H1 (cell line): Measurements from ENCODE around the gene STRIT1. TPM values are rescaled to one million over a fixed set of nuclear protein-coding genes. Genes with fewer than 3 reads are reported as not detected.

ENCODE experiments used
- CTCF ChIA-PET: fragments of 300-600 bp; sonication (Branson Sonifier 250); formaldehyde crosslinking; loops from one replicate; lab custom pipeline; 2021; ENCODE audit not compliant: partially characterized antibody; lab: Charles Lee
- POLR2A ChIA-PET: fragments of 300-600 bp; sonication (Branson Sonifier 250); formaldehyde crosslinking; loops from one replicate; lab custom pipeline; 2021; ENCODE audit warnings: inconsistent platforms; ENCODE audit not compliant: partially characterized antibody; lab: Charles Lee
- DNase-seq, 2 experiments: peaks; one replicate each; pipeline versions ENCODE4 v3.0.0 to v3.0.0-alpha.2; 2010 to 2022; ENCODE audit warnings: low spot score in 2 of 2, low read depth in 1 of 2, mixed read lengths in 1 of 2
- FAIRE-seq: peaks from 2 replicates; lab custom pipeline; 2011; peaks lifted over from hg19 to GRCh38; lab: Jason Lieb, UNC
- H2AFZ ChIP-seq: 2 replicates; pipeline ENCODE4 v1.8.1; 2012; ENCODE audit warnings: low read length, inconsistent platforms
- H2AK5ac ChIP-seq: 2 replicates; pipeline ENCODE4 v1.6.1; 2013; ENCODE audit warnings: low read depth, low read length
- H2BK120ac ChIP-seq: replicated peaks from 2 replicates; pipeline ENCODE3; 2013; ENCODE audit warnings: low read depth, low read length, inconsistent platforms
- H2BK12ac ChIP-seq: 2 replicates; pipeline ENCODE4 v1.6.1; 2013; ENCODE audit warnings: low read depth, low read length
- H2BK15ac ChIP-seq: 2 replicates; pipeline ENCODE4 v1.6.1; 2013; ENCODE audit warnings: low read length
- H2BK20ac ChIP-seq: 2 replicates; pipeline ENCODE4 v1.6.1; 2013; ENCODE audit warnings: low read length
- H2BK5ac ChIP-seq: 2 replicates; pipeline ENCODE4 v1.6.1; 2013; ENCODE audit warnings: low read depth, low read length
- H3K14ac ChIP-seq: 2 replicates; pipeline ENCODE4 v1.6.1; 2013; ENCODE audit warnings: inconsistent platforms; ENCODE audit not compliant: insufficient read length
- H3K18ac ChIP-seq: 2 replicates; pipeline ENCODE4 v1.6.1; 2013; ENCODE audit warnings: low read length; ENCODE audit errors: extremely low read depth
- H3K23ac ChIP-seq: 2 replicates; pipeline ENCODE4 v1.6.1; 2013; ENCODE audit warnings: inconsistent platforms; ENCODE audit not compliant: insufficient read length
- H3K23me2 ChIP-seq: 2 replicates; pipeline ENCODE4 v1.6.1; 2013; ENCODE audit warnings: low read depth, low read length
- H3K27ac ChIP-seq: 2 replicates; pipeline ENCODE4 v1.6.1; 2011; ENCODE audit warnings: low read depth, low read length, inconsistent platforms
- H3K27me3 ChIP-seq, 4 experiments: replicated peaks in 1 of 4; 1 replicate in 1 of 4; 2 replicates in 3 of 4; pipeline versions ENCODE4 v1.6.1 to v1.8.1; 2011 to 2013; ENCODE audit warnings: low read length in 3 of 4, mild to moderate bottlenecking in 3 of 4, inconsistent platforms in 2 of 4, mixed read lengths in 2 of 4, moderate library complexity in 1 of 4; ENCODE audit not compliant: control insufficient read depth in 3 of 4, insufficient read depth in 3 of 4; ENCODE audit errors: extremely low read depth in 1 of 4
- H3K36me3 ChIP-seq, 4 experiments: 2 replicates each; pipeline versions ENCODE4 v1.6.1 to v1.8.1; 2011 to 2013; ENCODE audit warnings: mild to moderate bottlenecking in 4 of 4, low read length in 3 of 4, moderate library complexity in 2 of 4, control low read depth in 1 of 4, inconsistent platforms in 1 of 4; ENCODE audit not compliant: insufficient read depth in 4 of 4, control insufficient read depth in 2 of 4
- H3K4ac ChIP-seq: replicated peaks from 2 replicates; pipeline ENCODE3; 2013; ENCODE audit warnings: low read length, low read depth, mixed read lengths, inconsistent platforms; ENCODE audit not compliant: insufficient read length
- H3K4me1 ChIP-seq, 4 experiments: replicated peaks in 1 of 4; 1 replicate in 1 of 4; 2 replicates in 3 of 4; pipeline versions ENCODE4 v1.6.1 to v1.8.1; 2011 to 2013; ENCODE audit warnings: low read length in 3 of 4, inconsistent platforms in 2 of 4, mixed read lengths in 1 of 4; ENCODE audit not compliant: insufficient read depth in 4 of 4, control insufficient read depth in 3 of 4
- H3K4me2 ChIP-seq, 2 experiments: 2 replicates each; pipeline versions ENCODE4 v1.6.1 to v1.8.1; 2011 to 2013; ENCODE audit warnings: low read depth in 2 of 2, low read length in 2 of 2, control low read depth in 1 of 2, inconsistent platforms in 1 of 2, mild to moderate bottlenecking in 1 of 2; ENCODE audit not compliant: insufficient read depth in 1 of 2
- H3K4me3 ChIP-seq, 4 experiments: fragments of 200-600, 300-600 bp in 1 of 4; sonication (generic), shearing (Covaris generic), sonication (Bioruptor Twin) in 1 of 4; 2 replicates each; pipeline versions ENCODE4 v1.5.1 to v1.8.1; 2011 to 2016; ENCODE audit warnings: low read length in 4 of 4, low read depth in 3 of 4, control low read depth in 2 of 4, inconsistent platforms in 2 of 4, mild to moderate bottlenecking in 2 of 4, mixed read lengths in 1 of 4, moderate library complexity in 1 of 4; ENCODE audit not compliant: insufficient read depth in 2 of 4; ENCODE audit errors: extremely low read depth in 1 of 4
- H3K56ac ChIP-seq: replicated peaks from 2 replicates; pipeline ENCODE3; 2013; ENCODE audit warnings: low read depth, mild to moderate bottlenecking, mixed read lengths, low read length, inconsistent platforms; ENCODE audit not compliant: insufficient read length
- H3K79me1 ChIP-seq: 2 replicates; pipeline ENCODE4 v1.6.1; 2013; ENCODE audit warnings: low read depth, low read length, control low read depth
- H3K79me2 ChIP-seq, 2 experiments: 2 replicates each; pipeline versions ENCODE4 v1.6.1 to v1.8.1; 2012 to 2013; ENCODE audit warnings: low read length in 2 of 2, mild to moderate bottlenecking in 2 of 2, inconsistent platforms in 1 of 2; ENCODE audit not compliant: insufficient read depth in 2 of 2, control insufficient read depth in 1 of 2
- H3K9ac ChIP-seq, 4 experiments: replicated peaks in 1 of 4; 1 replicate in 1 of 4; 2 replicates in 3 of 4; pipeline versions ENCODE4 v1.6.1 to v1.8.1; 2011 to 2013; ENCODE audit warnings: low read depth in 3 of 4, low read length in 3 of 4, control low read depth in 2 of 4, mild to moderate bottlenecking in 2 of 4, moderate library complexity in 2 of 4, inconsistent platforms in 1 of 4; ENCODE audit errors: extremely low read depth in 1 of 4
- H3K9me3 ChIP-seq, 2 experiments: 2 replicates each; pipeline versions ENCODE4 v1.6.1 to v1.8.1; 2012 to 2013; ENCODE audit warnings: mild to moderate bottlenecking in 2 of 2, moderate library complexity in 2 of 2, control low read depth in 1 of 2, inconsistent platforms in 1 of 2, low read depth in 1 of 2, low read length in 1 of 2, mixed read lengths in 1 of 2; ENCODE audit not compliant: insufficient read depth in 2 of 2
- H4K20me1 ChIP-seq, 2 experiments: replicated peaks in 1 of 2; 2 replicates each; pipeline versions ENCODE3 to v1.8.1; 2011 to 2013; ENCODE audit warnings: inconsistent platforms in 2 of 2, low read length in 2 of 2, mild to moderate bottlenecking in 1 of 2; ENCODE audit not compliant: insufficient read depth in 2 of 2, control insufficient read depth in 1 of 2
- H4K5ac ChIP-seq: 2 replicates; pipeline ENCODE4 v1.6.1; 2013; ENCODE audit warnings: low read length, low read depth, mixed read lengths, inconsistent platforms; ENCODE audit not compliant: insufficient read length
- H4K8ac ChIP-seq: 2 replicates; pipeline ENCODE4 v1.8.0; 2013; ENCODE audit warnings: mild to moderate bottlenecking, moderate library complexity, low read length, inconsistent platforms; ENCODE audit not compliant: insufficient read depth; ENCODE audit errors: extremely low read depth
- H4K91ac ChIP-seq: replicated peaks from 2 replicates; pipeline ENCODE3; 2013; ENCODE audit warnings: low read length, mixed read lengths, inconsistent platforms; ENCODE audit not compliant: insufficient read length
- CEBPB ChIP-seq: IDR thresholded peaks from 2 replicates; pipeline ENCODE4 v1.6.1; 2012; ENCODE audit warnings: low read depth, low read length
- FOSL1 ChIP-seq: IDR thresholded peaks from 2 replicates; pipeline ENCODE4 v1.6.1; 2011; ENCODE audit warnings: mild to moderate bottlenecking, low read depth, low read length, moderate library complexity; ENCODE audit not compliant: insufficient read depth
- KDM4A ChIP-seq: IDR thresholded peaks from one replicate; pipeline ENCODE4 v1.7.1; 2012; ENCODE audit warnings: low read depth, mild to moderate bottlenecking, moderate library complexity, low read length, inconsistent platforms; ENCODE audit not compliant: severe bottlenecking
- NANOG ChIP-seq: IDR thresholded peaks from 2 replicates; pipeline ENCODE4 v1.6.1; 2011; ENCODE audit warnings: low read length, low read depth, mild to moderate bottlenecking, inconsistent platforms; ENCODE audit not compliant: insufficient read depth, poor library complexity, severe bottlenecking
- NRF1 ChIP-seq: IDR thresholded peaks from 2 replicates; pipeline ENCODE4 v1.6.1; 2011; ENCODE audit warnings: mild to moderate bottlenecking, low read depth, low read length, improper control_type of control experiment
- PHF8 ChIP-seq: fragments of 200-600 bp; sonication (generic); conservative IDR thresholded peaks from 2 replicates; pipeline ENCODE4 v1.7.1; 2012; ENCODE audit warnings: low read depth, mild to moderate bottlenecking, inconsistent platforms, low read length, moderate library complexity
- SIRT6 ChIP-seq: IDR thresholded peaks from one replicate; pipeline ENCODE4 v1.7.1; 2012; ENCODE audit warnings: low read length, inconsistent platforms
- SUZ12 ChIP-seq: fragments of 200-600 bp; sonication (generic); IDR thresholded peaks from 2 replicates; pipeline ENCODE4 v1.6.1; 2012; ENCODE audit warnings: mild to moderate bottlenecking, inconsistent platforms, low read length, moderate library complexity, mixed read lengths
- USF2 ChIP-seq: IDR thresholded peaks from 2 replicates; pipeline ENCODE4 v1.6.1; 2011; ENCODE audit warnings: low read length, improper control_type of control experiment
- YY1 ChIP-seq: IDR thresholded peaks from 2 replicates; pipeline ENCODE4 v1.6.1; 2011; ENCODE audit warnings: low read depth, mild to moderate bottlenecking, low read length
- WGBS, 2 experiments: shearing (Covaris generic) in 1 of 2; methylation state at CpG; one replicate each; pipeline versions ENCODE4 v1.1.6 to v1.1.7; 2013 to 2015; ENCODE audit warnings: low lambda C conversion rate in 2 of 2, mixed read lengths in 2 of 2, inconsistent platforms in 1 of 2, low coverage in 1 of 2, missing lambda C conversion rate in 1 of 2; ENCODE audit not compliant: insufficient replicate concordance in 2 of 2, insufficient coverage in 1 of 2, insufficient read length in 1 of 2; ENCODE audit errors: extremely low coverage in 1 of 2, missing lambda C conversion rate in 1 of 2; 5-methylcytosine and 5-hydroxymethylcytosine counted together
- polyA plus RNA-seq, 7 experiments: library from polyadenylated mRNA; depleted of rRNA in 3 of 7; stranded (reverse) in 5 of 7; unstranded in 2 of 7; fragments of >200 nt in 5 of 7; fragments of 200-250 nt in 2 of 7; gene quantifications; 1 replicate in 5 of 7; 2 replicates in 1 of 7; 4 replicates in 1 of 7; pipeline versions ENCODE4 v1.2.1 to v1.2.3, GENCODE V29; 2011 to 2013; ENCODE audit warnings: missing spikeins in 2 of 7, mixed read lengths in 2 of 7
- total RNA-seq: library from RNA; stranded (reverse); fragmentation: NEBNext Ultra II Directional; extraction: Animal tissue kit (Norgen Biotek cat#: 25700); gene quantifications from 2 replicates; pipeline ENCODE4 v1.2.1, GENCODE V29; 2021

Gene STRIT1
- total and polyA plus RNA-seq, 2 of the 8 experiments (the other 6 are each of a cell fraction or from before 2014, with no cell fraction given): 0.15 to 0.47 TPM

GRCh38 chr3:155331078-155331477 is 37.6 kb upstream of the STRIT1 start:
- Histone ChIP-seq H3K4ac (no peak overlapping the region), H3K9me3 (no peaks in the 10 kb centered on the region), H2AK5ac (no peak overlapping the region), H3K23ac (no peak overlapping the region), H2BK15ac (no peak overlapping the region), H3K36me3 (no peaks in the 10 kb centered on the region), H3K56ac (no peak overlapping the region), H3K27ac (no peak overlapping the region), H2BK20ac (no peak overlapping the region), H2AFZ (no peak overlapping the region), H2BK5ac (no peak overlapping the region), H3K9ac (no peak overlapping the region), H3K18ac (no peak overlapping the region), H3K4me3 (no peak overlapping the region), H3K79me2 (no peaks in the 10 kb centered on the region), H2BK12ac (no peak overlapping the region), H4K91ac (no peak overlapping the region), H4K8ac (no peak overlapping the region), H3K4me2 (no peak overlapping the region), H3K27me3 (no peaks in the 10 kb centered on the region), H2BK120ac (no peak overlapping the region), H3K79me1 (no peaks in the 10 kb centered on the region), H4K5ac (no peak overlapping the region), H3K4me1 (no peaks in the 10 kb centered on the region), H3K14ac (no peak overlapping the region), H4K20me1 (no peaks in the 10 kb centered on the region), H3K23me2 (no peaks in the 10 kb centered on the region; the same call in 1 of the 2 replicates)
- 94% methylated on average over 2 of the region's 2 CpGs; no CpG with 5 or more reads in 1 of the 2 experiments for WGBS, 2 experiments
- FAIRE-seq: no peak
- CTCF ChIA-PET: interaction anchor here (1.1 to 1.5 kb wide), 2 partner anchors 8 to 22 kb away, joined by 4 to 8 read pairs; no protein-coding TSS in a partner anchor
- POLR2A ChIA-PET: no interaction called here
- no peak for TF ChIP-seq SIRT6
- TF ChIP-seq USF2: no peak
- no peak for TF ChIP-seq YY1
- TF ChIP-seq PHF8: no peak
- TF ChIP-seq NRF1: no peak
- TF ChIP-seq NANOG: no peak
- TF ChIP-seq SUZ12: no peak
- TF ChIP-seq KDM4A: no peak
- TF ChIP-seq FOSL1: no peak
- TF ChIP-seq CEBPB: no peak
- no peak for DNase-seq
